HG03439 (cell line): Measurements from ENCODE around the gene MATN1.

ENCODE experiments used
- ATAC-seq: cut with Tn5 transposase; IDR thresholded peaks from one replicate; pipeline ENCODE4 v1.9.1; 2021; ENCODE audit warnings: mild to moderate bottlenecking, moderate library complexity; ENCODE audit not compliant: unreplicated experiment

Gene MATN1

GRCh38 chr1:30732277-30732996, 9.1 kb upstream of the MATN1 start:
- ATAC-seq = no peak

GRCh38 chr1:30731806-30732276, 8.5 kb upstream of the MATN1 start:
- ATAC-seq = no peak

- ATAC-seq = no peak
Observed at GRCh38 chr1:30731109-30731805, 7.9 kb upstream of the MATN1 start.

DNA sequence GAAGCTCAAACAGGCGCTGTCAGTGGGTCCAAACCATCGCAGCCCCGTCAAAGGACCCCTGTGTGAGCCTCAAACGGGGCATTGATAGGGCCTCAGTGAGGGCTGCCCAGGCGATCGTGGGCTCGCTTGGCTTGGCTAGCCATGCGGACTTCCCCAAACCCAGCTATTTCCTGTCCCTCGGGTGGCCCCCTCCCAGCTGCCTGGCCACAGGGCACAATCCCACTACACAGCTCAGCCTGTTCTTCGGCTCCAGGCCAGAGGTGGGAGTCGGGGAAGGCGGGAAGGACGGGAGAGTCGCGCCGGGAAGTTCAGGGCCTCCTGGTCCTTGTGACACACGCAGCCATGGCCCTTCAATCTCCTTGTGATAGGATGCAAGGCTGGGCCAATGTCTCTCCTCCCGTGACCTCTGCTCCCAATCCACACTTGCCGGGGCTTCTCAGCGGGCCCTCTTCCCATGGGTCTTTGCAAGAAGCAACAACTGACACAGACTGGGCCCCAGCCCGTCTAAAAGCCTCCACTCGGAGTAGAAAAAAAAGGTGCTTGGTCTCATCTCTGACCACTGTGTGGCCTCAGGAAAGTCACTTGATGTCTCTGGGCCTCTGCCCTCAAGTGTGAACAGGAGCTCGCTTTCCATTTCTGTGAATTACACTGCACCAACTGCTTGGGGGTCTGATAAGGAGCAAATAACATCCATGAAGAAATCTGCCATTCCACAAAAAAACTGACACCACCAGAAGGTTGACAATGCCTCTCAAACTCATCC, 7.1 kb upstream of the MATN1 start:
- ATAC-seq = no peak

GRCh38 chr1:30729901-30730300, 6.5 kb upstream of the MATN1 start:
- no peak for ATAC-seq

DNA sequence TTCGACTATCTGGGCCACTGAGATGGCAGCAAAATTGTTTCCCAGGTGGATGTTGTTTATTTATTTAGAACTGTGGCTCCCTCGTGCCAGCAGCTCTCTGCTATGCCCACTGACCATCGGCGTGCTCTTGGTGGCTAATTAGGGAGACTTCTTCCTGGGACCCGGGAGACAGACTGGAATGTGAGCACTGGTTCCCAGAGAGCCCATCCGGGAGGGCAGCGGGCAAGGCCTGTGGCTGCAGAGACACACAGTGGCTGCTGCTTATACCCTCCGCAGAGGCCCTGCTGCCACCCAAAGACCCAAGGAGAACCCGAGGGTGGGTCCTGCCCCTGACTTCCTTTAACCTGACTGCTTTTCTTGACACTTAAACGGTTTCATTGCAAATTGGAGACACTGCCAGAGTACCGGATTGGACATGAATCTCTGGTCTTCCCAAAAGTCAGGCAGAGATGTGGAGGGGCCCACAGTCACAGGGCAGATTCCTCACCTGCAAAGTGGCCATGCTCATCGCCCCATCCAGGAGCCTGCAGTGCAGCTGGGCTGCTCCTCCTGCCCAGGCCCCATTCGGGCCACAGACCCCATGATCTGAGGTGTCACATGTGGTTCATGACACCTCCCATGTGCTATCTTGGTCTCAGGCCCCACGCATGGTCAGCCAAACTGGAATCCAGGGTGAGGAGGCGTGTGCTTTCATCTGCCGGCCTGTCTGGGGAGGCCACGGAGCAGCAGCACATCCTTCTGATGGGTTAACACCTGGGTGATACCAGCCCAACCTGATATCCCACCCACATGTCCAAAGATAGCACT, 5.7 kb upstream of the MATN1 start:
- ATAC-seq = no peak

DNA sequence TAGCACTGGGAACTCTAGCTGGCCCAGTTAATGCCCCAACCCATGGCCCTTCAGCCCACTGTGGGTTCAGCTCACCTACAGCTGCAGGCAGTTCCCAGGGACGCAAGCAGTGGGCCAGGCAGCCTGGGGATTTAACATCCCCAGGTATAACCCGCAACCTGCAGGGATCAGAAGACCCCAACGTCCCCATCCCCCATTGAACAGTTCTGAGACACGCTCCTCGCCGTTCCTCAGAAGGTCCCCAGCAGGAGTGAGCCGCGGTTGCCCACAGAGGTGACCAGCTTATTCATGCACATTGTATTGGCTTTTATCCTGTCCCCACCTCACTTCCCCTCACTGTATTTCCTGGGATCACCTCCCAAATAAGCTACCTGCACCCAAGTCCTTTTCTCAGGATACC, 5.0 kb upstream of the MATN1 start:
- ATAC-seq = no peak

DNA sequence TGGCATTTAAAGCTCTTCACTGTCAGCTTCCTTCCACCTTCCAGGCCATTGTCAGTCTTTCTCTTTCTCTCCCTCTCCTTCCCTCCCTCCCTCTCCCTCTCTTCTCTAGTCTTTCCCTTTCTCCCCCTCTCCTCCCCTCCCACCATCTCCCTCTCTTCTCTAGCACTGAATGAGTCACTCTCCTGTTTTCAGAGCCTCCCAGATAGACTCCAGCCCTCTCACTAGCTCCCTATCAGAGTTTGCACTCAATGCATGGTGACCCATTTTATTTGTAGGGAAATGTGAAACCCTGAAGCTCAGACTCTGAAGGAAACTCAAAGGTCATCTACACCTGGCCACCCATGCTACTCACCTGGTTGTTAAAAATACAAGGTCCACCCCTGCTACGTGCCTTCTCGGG, 4.4 kb upstream of the MATN1 start:
- no peak for ATAC-seq

DNA sequence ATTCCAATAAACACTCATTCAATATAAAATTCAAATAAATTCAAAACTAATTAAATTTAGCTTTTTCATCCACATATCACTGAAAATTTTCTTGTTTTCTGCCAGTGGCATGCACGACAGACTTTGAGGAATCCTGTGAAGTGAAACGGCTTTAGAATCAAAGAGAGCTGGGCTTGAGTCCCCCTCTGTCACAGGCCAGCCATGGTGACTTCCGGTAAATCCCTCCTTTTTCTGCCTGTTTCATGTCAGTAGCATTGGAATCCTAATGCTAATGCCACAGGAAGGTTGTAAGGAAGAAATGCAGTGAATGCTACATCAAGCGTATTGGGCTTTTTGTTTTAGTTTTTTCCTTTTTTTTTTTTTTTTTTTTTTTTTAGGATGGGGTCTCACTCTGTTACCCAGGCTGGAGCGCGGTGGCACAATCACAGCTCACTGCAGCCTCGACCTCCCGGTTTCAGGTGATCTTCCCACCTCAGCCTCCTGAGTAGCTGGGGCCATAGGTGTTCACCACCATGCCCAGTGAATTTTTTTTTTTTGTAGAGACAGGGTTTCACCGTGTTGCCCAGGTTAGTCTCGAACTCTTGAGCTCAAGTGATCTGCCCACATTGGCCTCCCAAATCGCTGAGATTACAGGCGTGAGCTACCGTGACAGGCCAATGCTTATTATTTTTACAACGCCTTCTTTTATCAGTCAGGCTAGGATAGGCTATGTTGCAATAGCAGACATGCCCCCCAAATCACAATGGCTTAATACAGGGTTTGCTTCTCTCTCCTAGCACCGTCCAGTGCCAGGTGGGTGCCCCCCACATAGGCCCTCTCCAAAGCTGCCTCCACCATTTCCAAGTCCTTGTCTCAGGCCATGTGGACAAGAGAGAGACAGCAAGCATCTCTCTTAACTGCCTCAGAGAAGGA, 3.6 kb upstream of the MATN1 start:
- no peak for ATAC-seq

DNA sequence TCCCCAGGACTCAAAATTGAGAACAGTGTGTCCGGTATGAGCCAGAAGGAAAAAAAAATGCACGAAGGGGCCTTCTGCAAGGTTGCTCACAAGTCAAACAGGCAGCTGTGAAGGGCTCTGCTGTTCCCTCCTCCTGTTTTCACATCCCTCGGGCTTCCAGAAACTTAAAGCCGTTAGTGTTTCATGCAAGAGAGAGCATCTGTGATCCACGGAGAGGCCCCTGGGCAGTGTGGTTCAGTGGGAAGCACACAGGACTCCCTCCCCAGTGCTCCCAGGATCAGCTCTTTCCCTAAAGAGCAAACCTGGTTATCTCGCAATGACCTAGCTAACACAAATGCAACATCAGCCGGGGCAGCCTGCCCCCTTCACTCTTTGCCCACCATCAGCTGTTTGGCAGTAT, 2.9 kb upstream of the MATN1 start:
- ATAC-seq = no peak

GRCh38 chr1:30725450-30726095, 2.2 kb upstream of the MATN1 start:
- no peak for ATAC-seq

DNA sequence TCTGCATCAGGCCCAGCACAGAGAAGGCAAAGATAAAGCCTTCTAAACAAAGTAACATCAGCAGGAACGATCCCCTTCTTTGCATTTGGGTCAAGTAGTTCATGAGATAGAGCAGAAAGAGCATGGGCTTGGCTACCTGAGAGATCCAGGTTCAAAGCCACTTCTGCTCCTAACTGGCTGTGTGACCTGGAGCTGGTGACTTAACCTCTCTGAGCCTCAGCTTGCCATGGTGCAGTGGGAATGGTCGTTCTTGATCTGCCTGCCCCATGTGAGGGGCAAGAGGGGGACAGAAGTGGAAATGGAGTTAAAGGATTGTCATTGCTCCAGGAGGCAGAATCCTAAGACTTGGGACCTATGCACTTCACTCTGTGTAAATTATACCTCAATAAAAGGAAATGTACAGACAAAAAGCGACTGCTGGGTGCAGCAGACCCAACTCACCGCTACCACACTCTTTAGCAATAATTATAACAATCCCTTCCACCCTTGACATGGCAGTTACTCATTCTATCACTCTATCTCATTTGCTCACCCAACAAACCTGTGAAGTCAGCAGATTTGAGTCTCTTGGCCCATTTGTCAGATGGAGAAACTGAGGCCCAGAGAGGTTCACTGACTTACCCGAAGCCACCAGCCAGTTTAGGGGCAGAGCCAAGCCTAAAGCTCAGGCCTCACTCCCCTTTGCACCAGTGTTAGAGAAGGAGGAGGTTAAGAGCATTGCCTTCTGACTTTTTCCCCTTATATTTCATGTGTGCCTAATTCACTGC, 1.5 kb upstream of the MATN1 start:
- no peak for ATAC-seq

DNA sequence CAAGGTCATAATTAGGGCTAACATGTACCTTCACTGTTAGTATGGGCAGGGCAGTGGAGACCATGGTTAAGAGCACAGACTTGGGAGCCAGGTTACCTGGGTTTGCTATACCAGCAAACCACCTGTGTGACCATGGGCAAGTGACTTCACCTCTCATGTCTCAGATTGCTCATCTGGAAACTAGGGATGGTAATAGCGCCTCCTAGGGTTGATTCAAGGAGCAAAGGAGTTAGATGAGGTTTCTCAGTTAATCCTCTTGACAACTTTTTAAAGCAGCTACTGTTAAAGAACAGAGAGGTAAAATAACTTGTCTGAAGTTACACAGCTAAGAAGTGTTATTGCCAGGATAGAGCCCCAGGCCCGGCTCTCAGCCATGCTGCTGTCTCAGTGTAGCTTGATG, 790 bp upstream of the MATN1 start:
- ATAC-seq = no peak

DNA sequence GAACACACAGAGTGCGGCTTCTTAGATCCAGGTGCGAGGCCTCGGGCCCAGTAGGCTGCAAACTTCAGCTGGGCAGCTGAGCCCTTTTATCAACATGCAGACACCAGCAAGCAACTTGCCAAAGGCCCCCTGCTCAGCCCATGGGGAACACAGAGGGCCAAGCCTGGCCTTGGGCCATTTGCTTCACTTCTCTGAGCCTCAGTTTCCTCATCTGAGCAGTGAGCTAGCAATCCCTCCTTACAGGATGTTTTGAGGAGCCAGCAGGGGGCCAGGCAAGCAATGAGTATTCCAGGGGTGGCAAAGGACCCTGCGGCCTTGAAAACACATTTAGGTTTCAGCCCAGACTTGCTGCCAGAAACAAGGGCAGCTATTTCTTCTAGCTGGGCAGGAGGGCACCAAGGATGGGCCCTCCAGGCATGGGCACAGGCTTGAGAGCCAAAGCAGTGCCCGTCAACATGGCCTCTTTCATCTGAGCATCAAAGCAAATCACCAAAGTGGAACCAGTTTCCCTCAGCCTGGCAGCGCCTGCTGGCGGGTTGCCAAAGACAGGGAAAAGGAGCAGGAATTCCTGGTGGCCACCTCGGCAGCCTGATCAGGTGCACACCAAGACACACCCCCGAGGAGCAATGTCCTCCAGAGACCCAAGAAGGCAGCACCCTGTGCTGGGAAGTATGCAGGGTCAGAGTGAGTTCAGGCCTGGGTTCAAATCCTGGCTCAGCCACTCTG, 1.4 kb downstream of the MATN1 start:
- ATAC-seq = no peak

DNA sequence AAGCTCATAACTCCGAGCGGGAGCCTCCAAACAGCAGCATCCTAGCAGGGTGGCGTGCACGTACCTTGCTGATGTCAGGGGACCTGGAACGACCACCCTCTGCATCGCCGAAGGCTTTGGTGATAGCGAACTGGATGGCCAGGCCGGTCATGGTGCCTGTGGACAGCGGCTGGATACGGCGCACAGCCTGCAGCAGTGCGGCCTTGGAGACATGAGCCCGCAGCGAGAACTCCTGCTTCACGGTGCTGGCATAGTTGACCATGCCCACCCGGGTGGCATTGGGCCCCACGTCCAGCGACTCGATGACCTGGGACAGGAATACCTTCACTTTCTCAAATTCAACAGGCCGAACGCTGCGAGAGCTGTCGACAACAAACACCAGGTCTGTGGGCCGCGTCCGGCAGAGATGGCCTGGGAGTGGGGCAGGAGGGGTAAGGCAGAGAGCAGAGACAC, 2.0 kb downstream of the MATN1 start:
- ATAC-seq = no peak

DNA sequence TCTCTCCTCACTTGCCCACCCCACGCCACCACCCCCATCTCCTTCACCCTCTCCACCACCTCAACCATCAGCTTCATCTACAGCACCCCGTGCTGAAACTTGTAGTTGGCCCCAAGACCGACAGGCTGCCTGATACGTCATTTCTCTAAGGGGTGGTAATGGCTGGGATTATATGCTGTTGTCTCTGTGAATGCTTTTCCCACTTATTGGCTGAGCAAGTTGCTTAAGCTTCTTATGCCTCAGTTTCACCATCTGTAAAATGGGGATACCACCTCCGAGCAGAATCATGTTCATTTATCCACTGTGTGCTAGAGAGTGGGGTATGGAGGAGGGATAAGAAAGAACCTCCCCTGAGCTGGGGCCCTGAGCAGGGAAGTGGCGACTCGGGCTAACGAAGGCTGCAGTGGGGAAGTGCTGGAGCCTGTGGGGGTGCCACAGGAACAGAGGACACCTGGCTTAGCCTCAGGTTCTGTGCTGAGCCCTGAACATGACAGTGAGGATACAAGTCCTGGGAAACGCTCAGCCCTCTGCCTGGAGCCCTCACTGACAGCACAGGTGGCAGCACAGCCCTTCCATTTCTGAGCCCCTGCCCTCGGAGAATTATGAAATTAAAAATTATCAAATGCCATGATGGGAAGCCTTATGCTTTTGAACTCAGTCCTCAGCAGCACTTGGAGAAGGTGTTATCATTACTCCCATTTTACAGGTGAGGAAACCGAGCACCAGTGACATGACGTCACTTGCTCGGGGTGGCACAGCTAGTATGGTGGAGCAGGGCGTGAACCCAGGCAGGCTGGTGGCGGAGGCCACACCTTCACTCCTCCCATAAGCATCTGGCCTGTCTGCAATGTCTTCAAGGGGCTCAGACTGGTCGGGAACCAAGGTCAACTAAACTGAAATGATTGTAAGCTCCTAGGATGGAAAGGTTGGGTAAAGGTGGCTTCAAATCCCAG, 2.8 kb downstream of the MATN1 start:
- ATAC-seq = no peak
